DOHH2 (cell line): ENCODE measurements around the gene HMGN1.

Experiments used
- CTCF ChIP-seq: fragments of 200-600 bp; sonication (generic); IDR thresholded peaks from one replicate; pipeline ENCODE4 v1.5.1; 2014; ENCODE audit warnings: antibody characterized with exemption, mild to moderate bottlenecking, low read depth, low read length; ENCODE audit not compliant: poor library complexity, severe bottlenecking
- EZH2phosphoT487 ChIP-seq: fragments of 200-600 bp; sonication (generic); IDR thresholded peaks from 2 replicates; pipeline ENCODE4 v1.6.1; 2017; ENCODE audit warnings: borderline replicate concordance, mild to moderate bottlenecking, antibody characterized with exemption, low read length, moderate library complexity, mixed read lengths

- TF ChIP-seq CTCF = no peak
- TF ChIP-seq EZH2phosphoT487 = no peak
These were observed 38.7 kb upstream of the HMGN1 start for GRCh38 chr21:39387461-39388037.
